ENCODE measurements around the gene ZDHHC18. TPM values are rescaled to one million over a fixed set of nuclear protein-coding genes. Genes with fewer than 3 reads are reported as not detected.

Gene ZDHHC18, protein sequence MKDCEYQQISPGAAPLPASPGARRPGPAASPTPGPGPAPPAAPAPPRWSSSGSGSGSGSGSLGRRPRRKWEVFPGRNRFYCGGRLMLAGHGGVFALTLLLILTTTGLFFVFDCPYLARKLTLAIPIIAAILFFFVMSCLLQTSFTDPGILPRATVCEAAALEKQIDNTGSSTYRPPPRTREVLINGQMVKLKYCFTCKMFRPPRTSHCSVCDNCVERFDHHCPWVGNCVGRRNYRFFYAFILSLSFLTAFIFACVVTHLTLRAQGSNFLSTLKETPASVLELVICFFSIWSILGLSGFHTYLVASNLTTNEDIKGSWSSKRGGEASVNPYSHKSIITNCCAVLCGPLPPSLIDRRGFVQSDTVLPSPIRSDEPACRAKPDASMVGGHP
- 15.7 TPM for total RNA-seq

DNA sequence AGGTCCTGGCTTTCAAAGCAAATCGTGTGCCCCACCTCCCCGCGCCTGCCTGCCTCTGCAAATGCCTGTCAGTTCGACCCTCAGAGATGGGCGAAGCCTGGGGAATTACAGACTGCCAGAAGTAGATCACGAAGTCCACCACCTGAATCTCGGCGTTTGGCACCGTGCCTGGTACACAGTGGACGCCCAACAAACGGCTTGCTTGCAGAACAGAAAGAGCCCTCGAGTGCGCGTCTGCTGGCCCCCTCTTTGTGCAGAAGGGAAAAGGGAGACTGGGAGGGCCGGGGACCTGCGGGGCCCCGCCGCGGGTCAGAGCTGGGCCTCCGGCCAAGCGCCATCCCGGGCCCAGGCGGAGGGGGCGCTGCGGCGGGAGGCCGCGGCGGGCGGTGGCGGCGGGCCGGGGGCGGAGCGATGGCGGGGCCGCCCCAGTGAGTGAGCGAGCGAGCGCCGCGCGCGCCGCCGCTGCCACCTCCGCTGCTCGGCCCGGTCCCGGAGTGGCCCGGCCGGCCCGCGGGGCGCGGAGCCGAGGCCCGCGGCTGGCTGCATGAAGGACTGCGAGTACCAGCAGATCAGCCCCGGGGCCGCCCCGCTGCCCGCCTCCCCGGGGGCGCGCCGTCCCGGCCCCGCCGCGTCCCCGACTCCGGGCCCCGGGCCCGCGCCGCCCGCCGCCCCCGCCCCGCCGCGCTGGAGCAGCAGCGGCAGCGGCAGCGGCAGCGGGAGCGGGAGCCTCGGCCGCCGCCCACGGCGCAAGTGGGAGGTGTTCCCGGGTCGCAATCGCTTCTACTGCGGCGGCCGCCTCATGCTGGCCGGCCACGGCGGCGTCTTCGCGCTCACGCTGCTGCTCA lies at the start of gene ZDHHC18:
Gene ZDHHC18 (plus strand): TSS at position 428 of the 845 bp plus-strand sequence. CDS start 117 bp downstream, at position 545.

DNA sequence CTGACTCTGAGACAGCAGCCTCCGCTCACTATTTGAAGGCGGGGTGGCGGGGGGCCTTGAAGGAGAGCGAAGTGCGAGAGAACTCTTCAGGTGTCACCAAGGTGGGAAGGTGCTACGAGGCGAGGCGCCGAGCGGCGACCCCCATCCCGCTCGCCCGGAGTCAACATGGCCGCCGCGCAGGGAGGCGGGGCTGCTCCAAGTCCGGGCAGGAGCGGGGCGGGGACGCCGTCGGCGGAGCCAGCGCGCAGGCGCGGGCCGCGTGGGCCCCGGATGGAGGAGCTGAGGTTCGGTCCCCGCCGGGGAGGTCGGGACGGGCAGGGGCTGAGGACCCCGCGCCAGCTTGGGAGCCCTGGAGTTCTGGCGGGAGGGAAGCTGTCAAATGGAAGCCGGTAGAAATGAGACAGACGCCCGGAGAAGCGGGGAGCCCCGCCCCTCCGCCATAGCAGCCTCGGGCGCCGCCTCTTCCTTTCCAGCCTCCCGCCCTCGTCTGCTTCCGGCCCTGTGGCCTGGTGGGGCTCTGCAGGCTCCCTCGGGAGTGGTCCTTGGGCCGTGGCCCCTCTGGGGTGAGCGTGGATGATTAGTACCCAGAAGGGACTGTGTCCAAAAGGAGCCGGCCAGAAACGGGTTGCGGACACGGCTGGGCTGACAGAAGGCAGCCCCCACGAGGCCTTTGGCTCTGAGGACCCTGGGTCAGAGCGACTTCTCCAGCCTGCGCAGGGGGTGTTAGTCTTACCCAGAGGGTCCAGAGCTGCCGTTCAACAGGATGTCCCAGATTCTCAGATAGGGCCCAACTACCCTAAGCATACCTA lies 38.6 kb upstream of the ZDHHC18 start, which contains the start of gene PIGV:
Gene PIGV (plus strand): TSS at position 245 of the 809 bp plus-strand sequence. CDS start 2,866 bp downstream, outside the sequence.

DNA sequence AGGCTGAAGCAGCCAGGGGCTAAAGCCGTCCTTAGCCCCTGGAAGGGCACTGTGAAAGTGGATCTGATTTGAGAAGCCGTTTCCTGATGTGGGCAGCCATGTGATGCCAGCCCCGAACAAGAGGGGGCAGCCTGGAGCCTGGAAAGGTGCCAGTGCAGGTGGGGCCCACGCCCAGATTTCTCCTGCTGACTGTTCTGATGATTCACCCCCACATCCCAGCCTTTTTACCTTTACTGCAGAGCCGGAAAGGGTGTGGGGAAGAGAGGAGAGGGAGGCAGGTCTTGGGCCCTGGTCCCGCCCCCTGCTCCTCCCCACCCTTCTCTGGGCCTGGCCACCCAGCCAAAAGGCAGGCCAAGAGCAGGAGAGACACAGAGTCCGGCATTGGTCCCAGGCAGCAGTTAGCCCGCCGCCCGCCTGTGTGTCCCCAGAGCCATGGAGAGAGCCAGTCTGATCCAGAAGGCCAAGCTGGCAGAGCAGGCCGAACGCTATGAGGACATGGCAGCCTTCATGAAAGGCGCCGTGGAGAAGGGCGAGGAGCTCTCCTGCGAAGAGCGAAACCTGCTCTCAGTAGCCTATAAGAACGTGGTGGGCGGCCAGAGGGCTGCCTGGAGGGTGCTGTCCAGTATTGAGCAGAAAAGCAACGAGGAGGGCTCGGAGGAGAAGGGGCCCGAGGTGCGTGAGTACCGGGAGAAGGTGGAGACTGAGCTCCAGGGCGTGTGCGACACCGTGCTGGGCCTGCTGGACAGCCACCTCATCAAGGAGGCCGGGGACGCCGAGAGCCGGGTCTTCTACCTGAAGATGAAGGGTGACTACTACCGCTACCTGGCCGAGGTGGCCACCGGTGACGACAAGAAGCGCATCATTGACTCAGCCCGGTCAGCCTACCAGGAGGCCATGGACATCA lies 36.5 kb downstream of the ZDHHC18 start, which contains the start of gene SFN:
Gene SFN (plus strand): TSS at position 369 of the 904 bp plus-strand sequence. CDS start 64 bp downstream, at position 433.

DNA sequence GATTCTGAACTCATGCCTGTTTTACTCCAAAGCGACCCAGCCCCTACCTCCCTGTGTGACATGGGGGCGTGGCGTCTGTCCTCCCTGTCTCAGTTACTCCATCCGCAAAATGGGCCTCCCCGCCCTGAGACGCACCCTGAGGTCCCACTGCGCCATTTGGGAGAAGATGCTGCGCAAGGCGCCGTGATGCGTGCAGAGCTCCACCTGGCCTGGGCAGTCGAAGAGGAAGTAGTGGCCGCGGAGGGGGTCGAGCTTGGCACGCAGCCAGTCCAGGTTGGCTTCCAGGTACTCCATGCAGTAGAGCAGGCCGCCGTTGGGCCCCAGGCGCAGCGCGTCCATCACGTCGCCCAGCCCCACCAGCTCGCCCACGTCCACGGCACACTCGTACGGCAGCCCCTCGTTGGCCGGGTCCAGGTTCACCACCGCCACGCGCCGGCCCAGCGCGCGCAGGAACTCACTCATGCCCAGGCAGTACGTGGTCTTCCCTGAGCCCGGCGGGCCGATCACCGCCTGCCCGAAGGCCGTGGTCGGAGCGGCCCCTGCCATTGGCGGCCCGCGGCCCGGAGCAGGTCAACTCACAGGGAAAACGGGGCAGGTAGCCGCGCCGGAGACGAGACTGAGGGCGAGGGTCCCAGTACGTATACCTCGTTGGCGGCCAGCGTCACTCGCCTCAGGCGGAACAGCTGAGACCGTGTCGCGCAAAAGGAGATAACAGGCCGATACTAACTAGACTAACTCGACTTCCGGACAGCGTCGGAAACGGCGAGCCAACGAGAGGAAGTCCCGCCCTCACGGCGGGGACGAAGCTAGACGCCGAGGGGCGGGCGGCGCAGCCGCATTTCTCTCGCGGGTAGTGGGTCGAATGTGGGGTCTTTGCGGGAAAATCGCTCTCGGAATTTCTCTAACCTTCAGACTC lies 63.3 kb downstream of the ZDHHC18 start, which contains the start of gene GPN2:
Gene GPN2 (minus strand): TSS at position 733 of the 916 bp plus-strand sequence. CDS start 187 bp downstream, at position 546.

DNA sequence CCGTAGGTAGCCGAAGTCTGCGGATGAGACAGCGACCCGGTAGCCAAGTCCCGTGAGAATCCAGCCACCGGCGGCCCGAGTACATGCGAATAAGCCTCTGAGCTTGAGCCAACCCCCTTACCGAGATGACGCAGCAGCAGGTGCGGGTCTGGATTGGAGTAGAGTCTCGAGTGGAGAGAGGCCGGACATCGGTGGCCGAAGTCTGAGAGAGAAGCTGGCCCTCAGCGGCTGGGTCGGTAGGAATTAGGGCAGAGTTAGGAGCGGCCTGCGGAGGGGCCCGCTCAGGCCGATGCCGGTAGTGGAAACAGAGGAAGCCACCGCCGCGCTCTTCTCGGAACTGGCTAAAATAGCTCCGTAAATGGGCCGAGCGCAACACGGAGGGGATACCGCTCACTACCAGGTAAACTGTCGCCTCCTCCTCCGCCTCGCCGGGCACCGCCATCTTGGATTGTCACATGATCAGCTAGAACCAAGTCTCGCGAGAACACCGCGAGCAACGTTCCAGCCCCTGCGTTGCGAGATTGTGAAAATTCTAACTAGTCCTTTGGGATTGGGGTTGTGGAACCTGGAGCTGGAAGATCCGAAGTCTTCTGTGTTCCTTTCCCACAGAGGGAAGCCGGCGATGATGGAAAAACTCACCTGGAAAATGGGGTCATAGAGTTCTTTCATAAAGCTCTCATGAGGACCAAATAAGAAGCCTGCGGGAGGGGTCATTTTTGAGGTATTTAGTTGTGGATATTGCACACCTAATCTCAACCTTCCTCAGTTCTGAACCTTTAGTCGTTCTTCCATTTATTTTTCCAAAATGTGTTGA lies 73.7 kb downstream of the ZDHHC18 start, which contains the start of gene GPATCH3:
Gene GPATCH3 (minus strand): TSS at position 467 of the 814 bp plus-strand sequence. CDS start 25 bp downstream, at position 442.

Small RNA genes lying within 50 kb of the gene (small RNA-seq; reads per million reads assigned to genes)
- gene RN7SL165P (ENCODE audit: low replicate concordance) = not detected

Other genes with a start within 250 kb of the ZDHHC18 start
- gene ARID1A, start 130.7 kb upstream of the ZDHHC18 start, total RNA-seq = 83.9 TPM
- 5.3 TPM for gene PIGV, start 38.7 kb upstream of the ZDHHC18 start, total RNA-seq
- gene SFN, start 36.5 kb downstream of the ZDHHC18 start, total RNA-seq = 0.63 TPM
- 14.7 TPM for gene GPN2, start 63.6 kb downstream of the ZDHHC18 start, total RNA-seq
- gene GPATCH3, start 73.8 kb downstream of the ZDHHC18 start, total RNA-seq = 12.5 TPM
- not detected for gene NR0B2, start 87.3 kb downstream of the ZDHHC18 start, total RNA-seq
- gene NUDC, start 95.1 kb downstream of the ZDHHC18 start, total RNA-seq = 21.6 TPM
- not detected for gene KDF1, start 133.8 kb downstream of the ZDHHC18 start, total RNA-seq
- 11.9 TPM for gene TRNP1, start 167.0 kb downstream of the ZDHHC18 start, total RNA-seq
- gene TENT5B, start 186.2 kb downstream of the ZDHHC18 start, total RNA-seq = not detected

All from parietal lobe (tissue), 2 donors.